ENCODE measurements around the gene FOXN3. TPM values are rescaled to one million over a fixed set of nuclear protein-coding genes. Genes with fewer than 3 reads are reported as not detected.

FOXN3 gene
- total RNA-seq, 1 experiment from 2014 or later, result 13.8 TPM

DNA sequence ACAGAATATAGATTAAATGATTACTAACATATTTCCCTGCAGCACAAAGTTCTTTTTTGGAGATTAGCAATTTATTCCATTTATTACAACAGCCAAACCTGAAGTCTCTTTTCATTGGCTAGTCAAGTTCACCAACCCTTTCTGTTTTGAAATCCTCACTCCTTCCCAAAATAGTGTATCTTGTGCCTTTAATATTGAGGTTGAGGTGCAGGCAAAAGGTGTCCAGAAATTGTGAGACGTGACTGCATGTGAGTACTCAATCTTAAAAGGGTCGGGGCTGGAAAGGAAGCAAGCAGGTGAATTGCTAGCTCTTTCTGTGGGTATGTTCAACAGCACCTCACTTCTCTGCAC lies 11.1 kb upstream of the FOXN3 start:
- no peaks in the 10 kb centered on the region for H3K36me3 ChIP-seq (ENCODE audit: insufficient read depth, low read length)
- DNase-seq, result no peak
- no peaks in the 10 kb centered on the region for H3K9me3 ChIP-seq (ENCODE audit: low read length)
- H3K4me3 ChIP-seq (ENCODE audit: low read length), result no peak overlapping the region
- peaks cover 25% of the 10 kb centered on the region for H3K4me1 ChIP-seq (ENCODE audit: low read length)
- H2AFZ ChIP-seq (ENCODE audit: low read length), result no peak overlapping the region
- no peak overlapping the region for H3K4me2 ChIP-seq (ENCODE audit: low read depth, low read length, poor library complexity, severe bottlenecking)
- H3K9me2 ChIP-seq (replicated peaks; ENCODE audit: insufficient read depth, low read length), result no peaks in the 10 kb centered on the region
- no peaks in the 10 kb centered on the region for H3K79me2 ChIP-seq (ENCODE audit: low read length)
- H3K27me3 ChIP-seq (ENCODE audit: low read length), result no peaks in the 10 kb centered on the region
- H3K9ac ChIP-seq (ENCODE audit: low read length), result no peak overlapping the region
- H3K27ac ChIP-seq (ENCODE audit: low read length), result no peak overlapping the region
- H4K20me1 ChIP-seq (ENCODE audit: insufficient read depth, low read depth, low read length), result no peaks in the 10 kb centered on the region

GRCh38 chr14:89427426-89428172 lies 10.6 kb upstream of the FOXN3 start:
- no peak overlapping the region for H3K27ac ChIP-seq (ENCODE audit: low read length)
- DNase-seq, result no peak
- H3K36me3 ChIP-seq (ENCODE audit: insufficient read depth, low read length), result no peaks in the 10 kb centered on the region
- no peak overlapping the region for H3K4me2 ChIP-seq (ENCODE audit: low read depth, low read length, poor library complexity, severe bottlenecking)
- no peaks in the 10 kb centered on the region for H4K20me1 ChIP-seq (ENCODE audit: insufficient read depth, low read depth, low read length)
- no peak overlapping the region for H3K4me3 ChIP-seq (ENCODE audit: low read length)
- H3K9me3 ChIP-seq (ENCODE audit: low read length), result no peaks in the 10 kb centered on the region
- H3K4me1 ChIP-seq (ENCODE audit: low read length), result peaks cover 25% of the 10 kb centered on the region
- no peaks in the 10 kb centered on the region for H3K79me2 ChIP-seq (ENCODE audit: low read length)
- H3K27me3 ChIP-seq (ENCODE audit: low read length), result 0 out of 2 replicates have a peak, but pooled peaks cover 2% of the 10 kb centered on the region
- H3K9ac ChIP-seq (ENCODE audit: low read length), result no peak overlapping the region
- no peak overlapping the region for H2AFZ ChIP-seq (ENCODE audit: low read length)
- no peaks in the 10 kb centered on the region for H3K9me2 ChIP-seq (replicated peaks; ENCODE audit: insufficient read depth, low read length)

DNA sequence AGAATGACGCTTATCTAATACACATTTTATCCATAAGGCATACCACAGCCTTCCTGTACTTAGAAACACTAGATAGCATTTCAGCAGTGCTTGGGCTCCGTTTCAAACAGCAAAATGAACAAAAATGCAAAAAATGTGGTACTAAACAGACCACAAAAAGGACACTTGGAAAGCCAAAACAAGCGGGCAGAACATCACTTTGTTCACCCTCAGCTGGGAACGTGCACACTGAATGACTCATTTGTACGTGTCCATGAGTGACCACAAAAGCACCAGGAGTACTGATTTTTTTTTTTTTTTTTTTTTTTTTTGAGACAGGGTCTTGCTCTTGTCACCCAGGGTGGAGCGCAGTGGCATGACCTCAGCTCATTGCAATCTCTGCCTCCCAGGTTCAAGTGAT lies 8.9 kb upstream of the FOXN3 start:
- H3K27ac ChIP-seq (ENCODE audit: low read length), result no peak overlapping the region
- no peak overlapping the region for H2AFZ ChIP-seq (ENCODE audit: low read length)
- no peaks in the 10 kb centered on the region for H3K9me3 ChIP-seq (ENCODE audit: low read length)
- H4K20me1 ChIP-seq (ENCODE audit: insufficient read depth, low read depth, low read length), result no peaks in the 10 kb centered on the region
- H3K79me2 ChIP-seq (ENCODE audit: low read length), result no peaks in the 10 kb centered on the region
- no peaks in the 10 kb centered on the region for H3K9me2 ChIP-seq (replicated peaks; ENCODE audit: insufficient read depth, low read length)
- 0 out of 2 replicates have a peak, but pooled peaks cover 2% of the 10 kb centered on the region for H3K27me3 ChIP-seq (ENCODE audit: low read length)
- H3K4me1 ChIP-seq (ENCODE audit: low read length), result peaks cover 18% of the 10 kb centered on the region
- H3K36me3 ChIP-seq (ENCODE audit: insufficient read depth, low read length), result no peaks in the 10 kb centered on the region
- H3K9ac ChIP-seq (ENCODE audit: low read length), result no peak overlapping the region
- no peak overlapping the region for H3K4me2 ChIP-seq (ENCODE audit: low read depth, low read length, poor library complexity, severe bottlenecking)
- no peak overlapping the region for H3K4me3 ChIP-seq (ENCODE audit: low read length)
- DNase-seq, result no peak

GRCh38 chr14:89424241-89424640 lies 7.2 kb upstream of the FOXN3 start:
- no peak overlapping the region for H3K4me3 ChIP-seq (ENCODE audit: low read length)
- H3K9ac ChIP-seq (ENCODE audit: low read length), result no peak overlapping the region
- H3K27ac ChIP-seq (ENCODE audit: low read length), result no peak overlapping the region
- H3K9me2 ChIP-seq (replicated peaks; ENCODE audit: insufficient read depth, low read length), result no peaks in the 10 kb centered on the region
- no peak overlapping the region for H2AFZ ChIP-seq (ENCODE audit: low read length)
- H3K4me1 ChIP-seq (ENCODE audit: low read length), result peaks cover 1% of the 10 kb centered on the region
- no peak for DNase-seq
- H3K9me3 ChIP-seq (ENCODE audit: low read length), result no peaks in the 10 kb centered on the region
- 0 out of 2 replicates have a peak, but pooled peaks cover 2% of the 10 kb centered on the region for H3K27me3 ChIP-seq (ENCODE audit: low read length)
- no peaks in the 10 kb centered on the region for H3K36me3 ChIP-seq (ENCODE audit: insufficient read depth, low read length)
- no peak overlapping the region for H3K4me2 ChIP-seq (ENCODE audit: low read depth, low read length, poor library complexity, severe bottlenecking)
- H4K20me1 ChIP-seq (ENCODE audit: insufficient read depth, low read depth, low read length), result no peaks in the 10 kb centered on the region
- H3K79me2 ChIP-seq (ENCODE audit: low read length), result no peaks in the 10 kb centered on the region

- no peaks in the 10 kb centered on the region; the same call in 1 of the 2 replicates for H4K20me1 ChIP-seq (ENCODE audit: insufficient read depth, low read depth, low read length)
- 0 out of 2 replicates have a peak, but pooled peaks cover 2% of the 10 kb centered on the region for H3K27me3 ChIP-seq (ENCODE audit: low read length)
- no peak overlapping the region for H3K9ac ChIP-seq (ENCODE audit: low read length)
- H3K79me2 ChIP-seq (ENCODE audit: low read length), result no peaks in the 10 kb centered on the region
- H3K9me2 ChIP-seq (replicated peaks; ENCODE audit: insufficient read depth, low read length), result no peaks in the 10 kb centered on the region
- H3K4me3 ChIP-seq (ENCODE audit: low read length), result no peak overlapping the region
- no peaks in the 10 kb centered on the region for H3K36me3 ChIP-seq (ENCODE audit: insufficient read depth, low read length)
- H3K4me2 ChIP-seq (ENCODE audit: low read depth, low read length, poor library complexity, severe bottlenecking), result no peak overlapping the region
- H3K4me1 ChIP-seq (ENCODE audit: low read length), result peaks cover 2% of the 10 kb centered on the region
- H3K9me3 ChIP-seq (ENCODE audit: low read length), result no peaks in the 10 kb centered on the region
- H2AFZ ChIP-seq (ENCODE audit: low read length), result no peak overlapping the region
- no peak for DNase-seq
- no peak overlapping the region for H3K27ac ChIP-seq (ENCODE audit: low read length)
Observed at GRCh38 chr14:89422952-89423345, 5.9 kb upstream of the FOXN3 start.

GRCh38 chr14:89422181-89422951 lies 5.3 kb upstream of the FOXN3 start:
- no peaks in the 10 kb centered on the region for H3K9me2 ChIP-seq (replicated peaks; ENCODE audit: insufficient read depth, low read length)
- 0 out of 2 replicates have a peak, but pooled peaks cover 2% of the 10 kb centered on the region for H3K27me3 ChIP-seq (ENCODE audit: low read length)
- no peak overlapping the region for H3K4me3 ChIP-seq (ENCODE audit: low read length)
- H3K79me2 ChIP-seq (ENCODE audit: low read length), result no peaks in the 10 kb centered on the region
- no peaks in the 10 kb centered on the region for H3K36me3 ChIP-seq (ENCODE audit: insufficient read depth, low read length)
- peaks cover 8% of the 10 kb centered on the region for H3K4me1 ChIP-seq (ENCODE audit: low read length)
- H3K9me3 ChIP-seq (ENCODE audit: low read length), result no peaks in the 10 kb centered on the region
- H4K20me1 ChIP-seq (ENCODE audit: insufficient read depth, low read depth, low read length), result no peaks in the 10 kb centered on the region; the same call in 1 of the 2 replicates
- DNase-seq, result no peak
- no peak overlapping the region for H2AFZ ChIP-seq (ENCODE audit: low read length)
- H3K9ac ChIP-seq (ENCODE audit: low read length), result no peak overlapping the region
- no peak overlapping the region for H3K27ac ChIP-seq (ENCODE audit: low read length)
- no peak overlapping the region for H3K4me2 ChIP-seq (ENCODE audit: low read depth, low read length, poor library complexity, severe bottlenecking)

- no peaks in the 10 kb centered on the region for H3K9me3 ChIP-seq (ENCODE audit: low read length)
- H3K4me1 ChIP-seq (ENCODE audit: low read length), result peaks cover 21% of the 10 kb centered on the region
- H3K79me2 ChIP-seq (ENCODE audit: low read length), result no peaks in the 10 kb centered on the region
- no peaks in the 10 kb centered on the region; the same call in 1 of the 2 replicates for H4K20me1 ChIP-seq (ENCODE audit: insufficient read depth, low read depth, low read length)
- H3K4me2 ChIP-seq (ENCODE audit: low read depth, low read length, poor library complexity, severe bottlenecking), result no peak overlapping the region
- no peak overlapping the region for H3K4me3 ChIP-seq (ENCODE audit: low read length)
- no peak overlapping the region for H3K27ac ChIP-seq (ENCODE audit: low read length)
- no peak overlapping the region for H2AFZ ChIP-seq (ENCODE audit: low read length)
- no peaks in the 10 kb centered on the region for H3K36me3 ChIP-seq (ENCODE audit: insufficient read depth, low read length)
- 0 out of 2 replicates have a peak, but pooled peaks cover 2% of the 10 kb centered on the region for H3K27me3 ChIP-seq (ENCODE audit: low read length)
- no peak overlapping the region for H3K9ac ChIP-seq (ENCODE audit: low read length)
- no peak for DNase-seq
- no peaks in the 10 kb centered on the region for H3K9me2 ChIP-seq (replicated peaks; ENCODE audit: insufficient read depth, low read length)
Observed at GRCh38 chr14:89420502-89420901, 3.5 kb upstream of the FOXN3 start.

DNA sequence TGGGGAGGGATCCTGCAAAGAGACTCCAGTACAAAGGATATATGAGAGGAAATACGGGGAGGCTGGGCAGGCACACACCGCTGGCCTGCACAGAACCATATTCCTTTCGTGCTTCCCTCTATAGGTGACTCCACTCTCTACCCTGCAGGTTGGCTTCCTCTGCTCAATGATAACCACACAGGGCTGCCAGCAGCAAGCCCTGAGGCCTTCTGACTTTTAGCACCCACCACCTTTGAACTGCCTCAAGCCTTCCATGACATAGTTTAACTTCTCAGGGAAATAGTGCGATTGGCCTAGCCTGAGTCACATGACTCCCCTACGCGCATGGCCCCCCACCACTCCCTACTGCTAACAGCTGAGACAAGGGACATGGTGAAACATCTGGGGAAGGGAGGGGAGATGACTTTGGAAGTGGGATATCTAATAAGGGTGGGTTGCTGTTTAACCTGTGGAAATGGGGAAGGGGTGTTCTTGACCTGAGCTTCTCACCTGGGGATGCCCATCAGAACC lies 3.0 kb upstream of the FOXN3 start:
- Histone ChIP-seq H3K9me2 (replicated peaks; ENCODE audit: insufficient read depth, low read length) (no peaks in the 10 kb centered on the region), H3K79me2 (ENCODE audit: low read length) (no peaks in the 10 kb centered on the region), H4K20me1 (ENCODE audit: insufficient read depth, low read depth, low read length) (no peaks in the 10 kb centered on the region; the same call in 1 of the 2 replicates), H3K27ac (ENCODE audit: low read length) (no peak overlapping the region), H3K27me3 (ENCODE audit: low read length) (0 out of 2 replicates have a peak, but pooled peaks cover 2% of the 10 kb centered on the region), H3K9me3 (ENCODE audit: low read length) (no peaks in the 10 kb centered on the region), H3K4me1 (ENCODE audit: low read length) (peaks cover 22% of the 10 kb centered on the region), H3K4me3 (ENCODE audit: low read length) (no peak overlapping the region), H2AFZ (ENCODE audit: low read length) (no peak overlapping the region), H3K9ac (ENCODE audit: low read length) (no peak overlapping the region), H3K36me3 (ENCODE audit: insufficient read depth, low read length) (no peaks in the 10 kb centered on the region), H3K4me2 (ENCODE audit: low read depth, low read length, poor library complexity, severe bottlenecking) (no peak overlapping the region)
- no peak for DNase-seq

Measured in Karpas-422 (cell line).